Lung (tissue), 12 donors: ENCODE measurements around the gene COL1A2. TPM values are rescaled to one million over a fixed set of nuclear protein-coding genes. Genes with fewer than 3 reads are reported as not detected.

ENCODE experiments used
- ATAC-seq: fragments of 200-7000 bp; cut with Tn5 transposase; one replicate; pipeline ENCODE4 v1.9.1; 2020; ENCODE audit warnings: moderate number of reproducible peaks; ENCODE audit not compliant: insufficient read depth, low FRiP score
- DNase-seq, 3 donors: peaks; one replicate each; pipeline ENCODE4 v3.0.0-alpha.2; 2013 to 2017
- H3K27ac ChIP-seq, 2 donors: one replicate each; pipeline ENCODE4 v1.5.1; 2013; ENCODE audit warnings: mild to moderate bottlenecking in 2 of 2, moderate library complexity in 2 of 2, control low read depth in 1 of 2, inconsistent platforms in 1 of 2, low read depth in 1 of 2, low read length in 1 of 2
- H3K27me3 ChIP-seq, 3 donors: one replicate each; pipeline ENCODE4 v1.5.1; 2013; ENCODE audit warnings: low read length in 2 of 3; ENCODE audit not compliant: control insufficient read depth in 3 of 3, insufficient read depth in 3 of 3
- H3K36me3 ChIP-seq, 4 donors: one replicate each; pipeline ENCODE4 v1.5.1; 2013; ENCODE audit warnings: low read length in 4 of 4, mild to moderate bottlenecking in 1 of 4, moderate library complexity in 1 of 4; ENCODE audit not compliant: control insufficient read depth in 4 of 4, insufficient read depth in 4 of 4
- H3K4me1 ChIP-seq, 5 donors: one replicate each; pipeline ENCODE4 v1.5.1; 2013; ENCODE audit warnings: low read length in 5 of 5, mild to moderate bottlenecking in 2 of 5, moderate library complexity in 1 of 5; ENCODE audit not compliant: control insufficient read depth in 5 of 5, insufficient read depth in 5 of 5
- H3K4me3 ChIP-seq: one replicate; pipeline ENCODE4 v1.5.1; 2013; ENCODE audit warnings: mild to moderate bottlenecking, control low read depth, moderate library complexity
- H3K9ac ChIP-seq, 2 donors: one replicate each; pipeline ENCODE4 v1.5.1; 2013; ENCODE audit warnings: low read length in 2 of 2, control low read depth in 1 of 2; ENCODE audit not compliant: insufficient read depth in 1 of 2
- H3K9me3 ChIP-seq, 4 donors: one replicate each; pipeline ENCODE4 v1.5.1; 2013; ENCODE audit warnings: low read length in 3 of 4, mild to moderate bottlenecking in 1 of 4, moderate library complexity in 1 of 4; ENCODE audit not compliant: control insufficient read depth in 4 of 4, insufficient read depth in 3 of 4
- WGBS, 2 donors: extraction: QIAGEN DNeasy Blood & Tissue Kit; methylation state at CpG; one replicate each; pipeline ENCODE4 v1.1.7; 2013; 5-methylcytosine and 5-hydroxymethylcytosine counted together
- polyA plus RNA-seq, 2 donors: library from polyadenylated mRNA; stranded (reverse); fragments of 200-250 nt; gene quantifications; one replicate each; pipeline ENCODE4 v1.2.1, GENCODE V29; 2013
- total RNA-seq, 2 donors: library from RNA; depleted of rRNA in 1 of 2; stranded (reverse); fragments of >200 nt in 1 of 2; gene quantifications; one replicate each; pipeline ENCODE4 v1.2.1, GENCODE V29; 2014 to 2021
- TF ChIP-seq, protein P1 (sequence below): IDR thresholded peaks from 2 replicates; pipeline ENCODE4 v1.5.1; 2012; ENCODE audit warnings: mild to moderate bottlenecking; ENCODE audit errors: control extremely low read depth, extremely low read depth
- donor health status: control.
- donor health status: control.
- donor health status: Bipolar disorder and iron deficiency.
- donor health status: healthy.
- donor health status: DM: yes; HTN: yes; CAD: no.

The COL1A2 gene
- total and polyA plus RNA-seq, 4 donors: 66.3 to 1,768 (median 336) TPM

DNA sequence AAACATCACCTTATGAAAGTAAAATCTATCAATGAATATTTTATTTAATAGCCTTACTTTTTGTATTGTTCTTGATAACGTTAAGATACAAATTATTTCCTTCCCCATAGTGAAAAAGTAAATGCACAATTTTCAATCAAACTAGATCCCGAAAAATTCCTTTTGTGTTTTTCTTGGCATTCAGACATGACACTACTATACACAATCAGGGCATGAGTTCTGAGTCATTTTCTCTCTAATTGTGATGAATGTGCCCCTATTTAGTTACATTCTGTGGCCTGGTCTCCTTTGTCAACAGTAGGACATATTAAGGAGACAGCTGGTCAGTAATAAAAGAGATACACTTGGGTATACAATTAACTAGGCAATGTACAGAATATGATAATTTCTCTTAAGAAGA, 19.8 kb downstream of the COL1A2 start:
- no peak overlapping the region for H3K9ac ChIP-seq
- H3K27me3 ChIP-seq: no peaks in the 10 kb centered on the region
- H3K4me1 ChIP-seq: peaks cover 0 to 15% (median 0%) of the 10 kb centered on the region in 5 donors
- ATAC-seq (no peak), DNase-seq (no peak)
- H3K36me3 ChIP-seq: peaks cover 0 to 79% (median 35%) of the 10 kb centered on the region in 4 donors
- WGBS, 2 donors: 67 to 87% methylated on average over 2 of the region's 2 CpGs
- TF ChIP-seq, protein P1, sequence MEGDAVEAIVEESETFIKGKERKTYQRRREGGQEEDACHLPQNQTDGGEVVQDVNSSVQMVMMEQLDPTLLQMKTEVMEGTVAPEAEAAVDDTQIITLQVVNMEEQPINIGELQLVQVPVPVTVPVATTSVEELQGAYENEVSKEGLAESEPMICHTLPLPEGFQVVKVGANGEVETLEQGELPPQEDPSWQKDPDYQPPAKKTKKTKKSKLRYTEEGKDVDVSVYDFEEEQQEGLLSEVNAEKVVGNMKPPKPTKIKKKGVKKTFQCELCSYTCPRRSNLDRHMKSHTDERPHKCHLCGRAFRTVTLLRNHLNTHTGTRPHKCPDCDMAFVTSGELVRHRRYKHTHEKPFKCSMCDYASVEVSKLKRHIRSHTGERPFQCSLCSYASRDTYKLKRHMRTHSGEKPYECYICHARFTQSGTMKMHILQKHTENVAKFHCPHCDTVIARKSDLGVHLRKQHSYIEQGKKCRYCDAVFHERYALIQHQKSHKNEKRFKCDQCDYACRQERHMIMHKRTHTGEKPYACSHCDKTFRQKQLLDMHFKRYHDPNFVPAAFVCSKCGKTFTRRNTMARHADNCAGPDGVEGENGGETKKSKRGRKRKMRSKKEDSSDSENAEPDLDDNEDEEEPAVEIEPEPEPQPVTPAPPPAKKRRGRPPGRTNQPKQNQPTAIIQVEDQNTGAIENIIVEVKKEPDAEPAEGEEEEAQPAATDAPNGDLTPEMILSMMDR: no peak
- H3K9me3 ChIP-seq: no peaks in the 10 kb centered on the region
- no peak overlapping the region for H3K27ac ChIP-seq
- no peak overlapping the region for H3K4me3 ChIP-seq

DNA sequence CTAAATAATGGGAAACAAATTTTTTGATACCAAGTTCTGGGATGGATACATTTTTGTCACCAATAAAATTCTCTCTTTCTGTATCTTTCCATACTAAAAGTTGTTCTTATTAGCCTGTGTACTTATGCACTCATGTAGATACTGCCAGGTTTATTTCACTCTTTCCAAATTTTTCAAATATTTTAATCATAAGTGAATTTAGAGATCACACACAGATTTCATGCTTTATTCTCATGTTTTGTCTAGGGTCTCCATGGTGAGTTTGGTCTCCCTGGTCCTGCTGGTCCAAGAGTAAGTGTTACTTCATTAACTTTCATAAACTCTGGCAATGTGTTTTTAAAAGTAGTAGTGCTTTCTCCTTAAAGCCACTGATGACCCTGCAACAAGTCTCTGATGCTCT, 20.3 kb downstream of the COL1A2 start:
- Histone ChIP-seq H3K9me3 (no peaks in the 10 kb centered on the region), H3K4me3 (no peak overlapping the region), H3K27me3 (no peaks in the 10 kb centered on the region), H3K27ac (no peak overlapping the region), H3K36me3 (peaks cover 0 to 79% (median 35%) of the 10 kb centered on the region in 4 donors), H3K4me1 (peaks cover 0 to 12% (median 0%) of the 10 kb centered on the region in 5 donors), H3K9ac (no peak overlapping the region)
- TF ChIP-seq, protein P1: no peak
- DNase-seq (no peak), ATAC-seq (no peak)

DNA sequence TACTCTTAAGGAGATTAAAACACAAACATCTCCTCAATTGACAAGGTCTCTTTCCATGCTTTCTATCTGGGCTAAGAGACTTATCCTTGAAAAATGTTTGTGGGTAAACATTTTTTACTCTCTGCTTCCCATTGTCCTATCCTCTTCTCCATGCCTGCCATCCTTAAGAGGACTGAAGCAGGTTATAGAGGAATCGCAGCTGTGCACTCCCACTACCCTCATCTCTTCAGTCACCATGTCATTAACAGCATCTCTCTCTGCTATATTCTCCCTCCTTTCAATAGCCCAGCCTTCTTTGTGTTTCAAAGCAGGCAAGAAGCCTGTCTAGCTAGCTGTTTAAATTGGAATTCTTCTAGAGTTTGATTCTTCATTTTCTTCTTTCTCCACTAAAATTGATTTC, 22.6 kb downstream of the COL1A2 start:
- H3K4me1 ChIP-seq: peaks cover 0 to 6% (median 0%) of the 10 kb centered on the region in 5 donors
- no peak overlapping the region for H3K4me3 ChIP-seq
- no peaks in the 10 kb centered on the region for H3K27me3 ChIP-seq
- no peak for ATAC-seq
- DNase-seq: no peak
- peaks cover 0 to 84% (median 35%) of the 10 kb centered on the region in 4 donors for H3K36me3 ChIP-seq
- TF ChIP-seq, protein P1: no peak
- no peaks in the 10 kb centered on the region for H3K9me3 ChIP-seq
- H3K9ac ChIP-seq: no peak overlapping the region
- WGBS, 2 donors: 86 to 89% methylated on average over 1 of the region's 1 CpG
- no peak overlapping the region for H3K27ac ChIP-seq

DNA sequence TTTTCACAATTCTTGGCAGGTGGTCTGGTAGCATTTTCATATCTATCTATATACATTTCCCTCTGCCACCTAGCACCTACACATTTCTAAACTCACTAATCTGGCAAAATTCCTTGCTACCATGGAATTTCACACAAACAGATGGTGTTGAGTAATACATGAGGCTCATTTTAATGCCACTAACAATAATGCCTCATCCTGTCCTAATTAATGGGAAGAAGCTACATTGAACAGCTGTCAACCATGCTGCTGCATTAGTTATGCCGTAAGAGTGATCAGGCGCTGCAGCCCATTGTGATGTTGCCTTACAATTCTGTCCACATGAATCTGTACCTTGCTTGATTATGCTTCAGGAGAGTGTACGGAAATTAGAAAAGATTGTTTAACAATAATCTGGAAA, 23.2 kb downstream of the COL1A2 start:
- no peak for DNase-seq
- WGBS, 2 donors: 84 to 90% methylated on average over 3 of the region's 3 CpGs
- Histone ChIP-seq H3K4me3 (no peak overlapping the region), H3K9me3 (no peaks in the 10 kb centered on the region), H3K27me3 (no peaks in the 10 kb centered on the region), H3K27ac (no peak overlapping the region), H3K4me1 (no peaks in the 10 kb centered on the region), H3K9ac (no peak overlapping the region), H3K36me3 (peaks cover 0 to 84% (median 35%) of the 10 kb centered on the region in 4 donors)
- TF ChIP-seq, protein P1: no peak
- ATAC-seq: no peak
